Astrocyte (in vitro differentiated cells and primary cell): ENCODE data around the gene LRRC26. TPM values are rescaled to one million over a fixed set of nuclear protein-coding genes. Genes with fewer than 3 reads are reported as not detected.
A peak's percentile ranks its signal among the peaks of the same experiment; 100 is the strongest.

Experiments used
- DNase-seq: peaks from one replicate; pipeline ENCODE4 v3.0.0-alpha.2; 2010; ENCODE audit warnings: low read depth
- FAIRE-seq: peaks from 2 replicates; lab custom pipeline; 2011; peaks lifted over from hg19 to GRCh38; lab: Jason Lieb, UNC
- H2AFZ ChIP-seq: 2 replicates; pipeline ENCODE4 v1.6.0; 2012; ENCODE audit warnings: low read depth, low read length, inconsistent platforms
- H3K27ac ChIP-seq: 2 replicates; pipeline ENCODE4 v1.5.1; 2011; ENCODE audit warnings: low read depth, low read length, inconsistent platforms
- H3K27me3 ChIP-seq: 2 replicates; pipeline ENCODE4 v1.6.0; 2011; ENCODE audit warnings: low read length, inconsistent platforms; ENCODE audit not compliant: insufficient read depth
- H3K36me3 ChIP-seq: 2 replicates; pipeline ENCODE4 v1.5.1; 2011; ENCODE audit warnings: low read length, inconsistent platforms; ENCODE audit not compliant: insufficient read depth
- H3K4me1 ChIP-seq: 2 replicates; pipeline ENCODE4 v1.5.1; 2011; ENCODE audit warnings: low read length, inconsistent platforms; ENCODE audit not compliant: insufficient read depth
- H3K4me2 ChIP-seq: 2 replicates; pipeline ENCODE4 v1.6.0; 2012; ENCODE audit warnings: low read length, inconsistent platforms
- H3K4me3 ChIP-seq: 2 replicates; pipeline ENCODE4 v1.5.1; 2011; ENCODE audit warnings: low read depth, mild to moderate bottlenecking, low read length, inconsistent platforms; ENCODE audit not compliant: insufficient read depth
- H3K79me2 ChIP-seq: 2 replicates; pipeline ENCODE4 v1.6.0; 2012; ENCODE audit warnings: mild to moderate bottlenecking, low read length, inconsistent platforms; ENCODE audit not compliant: insufficient read depth
- H3K9ac ChIP-seq: 2 replicates; pipeline ENCODE4 v1.6.0; 2012; ENCODE audit warnings: mild to moderate bottlenecking, low read length, inconsistent platforms
- H3K9me3 ChIP-seq: 2 replicates; pipeline ENCODE4 v1.5.1; 2012; ENCODE audit warnings: low read depth, mild to moderate bottlenecking, low read length, inconsistent platforms; ENCODE audit not compliant: insufficient read depth
- H4K20me1 ChIP-seq: 2 replicates; pipeline ENCODE4 v1.6.0; 2012; ENCODE audit warnings: low read length, inconsistent platforms; ENCODE audit not compliant: insufficient read depth
- H3K27ac Mint-ChIP-seq: one replicate; pipeline ENCODE4 v1.8.0; 2021; ENCODE audit warnings: mild to moderate bottlenecking, mixed read lengths; ENCODE audit not compliant: unreplicated experiment
- H3K27me3 Mint-ChIP-seq: one replicate; pipeline ENCODE4 v1.8.0; 2021; ENCODE audit warnings: low read depth, mixed read lengths; ENCODE audit not compliant: unreplicated experiment
- H3K36me3 Mint-ChIP-seq: one replicate; pipeline ENCODE4 v1.8.0; 2021; ENCODE audit warnings: low read depth, mixed read lengths; ENCODE audit not compliant: unreplicated experiment
- H3K4me1 Mint-ChIP-seq: one replicate; pipeline ENCODE4 v1.8.0; 2021; ENCODE audit warnings: low read depth, mixed read lengths; ENCODE audit not compliant: unreplicated experiment
- H3K4me3 Mint-ChIP-seq: one replicate; pipeline ENCODE4 v1.8.0; 2021; ENCODE audit warnings: mild to moderate bottlenecking, moderate library complexity, mixed read lengths; ENCODE audit not compliant: unreplicated experiment
- H3K9me3 Mint-ChIP-seq: one replicate; pipeline ENCODE4 v1.8.0; 2021; ENCODE audit warnings: mild to moderate bottlenecking, mixed read lengths; ENCODE audit not compliant: unreplicated experiment
- EZH2 ChIP-seq: IDR thresholded peaks from 2 replicates; pipeline ENCODE4 v1.6.1; 2012; ENCODE audit warnings: mild to moderate bottlenecking, low read length, inconsistent platforms; ENCODE audit not compliant: insufficient read depth
- total RNA-seq: library from RNA; stranded (reverse); gene quantifications from 2 replicates; pipeline ENCODE4 v1.2.1, GENCODE V29; 2021
- TF ChIP-seq, protein P1 (sequence below): IDR thresholded peaks from 2 replicates; pipeline ENCODE4 v1.5.1; 2011; ENCODE audit warnings: low read depth, mild to moderate bottlenecking, inconsistent platforms, low read length, moderate library complexity; ENCODE audit not compliant: insufficient read depth

Gene LRRC26
- total RNA-seq, 1 donor from 2014 or later = not detected

DNA sequence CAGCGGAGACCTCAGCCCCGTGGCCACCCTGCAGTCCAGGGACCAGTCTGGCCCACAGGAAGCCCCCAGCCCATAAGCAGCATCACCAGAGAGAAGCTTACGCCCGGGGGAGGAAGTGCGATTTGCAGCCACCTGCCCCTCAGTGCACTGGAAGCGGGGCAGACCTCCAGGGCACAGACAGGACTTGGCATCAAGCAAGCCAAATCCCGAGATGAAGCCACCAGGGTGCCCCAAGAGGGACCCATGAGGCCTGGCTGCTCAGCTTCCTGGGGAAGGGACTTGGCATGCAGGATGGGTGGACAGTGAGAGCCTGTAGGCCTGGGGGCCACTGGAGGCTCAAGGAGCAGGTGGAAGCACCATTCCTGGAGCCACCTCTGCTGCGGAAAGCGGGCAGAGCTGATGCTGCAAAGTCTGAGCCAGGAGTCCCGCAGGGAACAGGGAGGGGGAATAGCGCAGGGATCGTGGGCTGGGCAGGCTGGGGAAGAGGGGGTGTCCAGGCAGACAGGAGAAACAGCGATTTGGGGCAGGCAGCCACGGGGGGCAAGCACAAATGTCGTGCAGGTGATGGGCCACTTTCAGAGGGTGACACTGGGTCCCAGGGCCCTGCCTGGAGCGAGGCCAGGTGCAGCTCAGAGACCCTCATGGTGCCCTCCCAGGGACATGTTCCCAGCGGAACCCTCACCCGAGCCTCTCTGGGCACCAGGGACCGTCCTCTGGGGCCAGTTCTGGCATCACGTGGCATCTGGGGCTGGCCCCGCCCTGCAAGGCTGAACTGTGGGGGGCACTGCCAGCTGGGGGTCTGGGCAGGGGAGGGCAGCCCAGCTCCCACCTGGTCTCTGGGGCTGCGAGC is 3.2 kb downstream of the LRRC26 start:
- no peak overlapping the region for H3K4me2 ChIP-seq
- H3K27ac ChIP-seq = no peak overlapping the region
- Mint-ChIP-seq H3K27ac (peak overlapping the region; percentile 18), H3K36me3 (no peaks in the 10 kb centered on the region), H3K27me3 (peaks cover 45% of the 10 kb centered on the region), H3K4me1 (no peaks in the 10 kb centered on the region), H3K9me3 (no peaks in the 10 kb centered on the region), H3K4me3 (no peak overlapping the region)
- H3K27me3 ChIP-seq = peaks cover 43% of the 10 kb centered on the region
- H3K79me2 ChIP-seq = no peaks in the 10 kb centered on the region
- peaks cover 4% of the 10 kb centered on the region for H3K4me1 ChIP-seq
- FAIRE-seq (no peak), DNase-seq (no peak)
- H3K9ac ChIP-seq = no peak overlapping the region
- no peaks in the 10 kb centered on the region for H4K20me1 ChIP-seq
- TF ChIP-seq, protein P1, sequence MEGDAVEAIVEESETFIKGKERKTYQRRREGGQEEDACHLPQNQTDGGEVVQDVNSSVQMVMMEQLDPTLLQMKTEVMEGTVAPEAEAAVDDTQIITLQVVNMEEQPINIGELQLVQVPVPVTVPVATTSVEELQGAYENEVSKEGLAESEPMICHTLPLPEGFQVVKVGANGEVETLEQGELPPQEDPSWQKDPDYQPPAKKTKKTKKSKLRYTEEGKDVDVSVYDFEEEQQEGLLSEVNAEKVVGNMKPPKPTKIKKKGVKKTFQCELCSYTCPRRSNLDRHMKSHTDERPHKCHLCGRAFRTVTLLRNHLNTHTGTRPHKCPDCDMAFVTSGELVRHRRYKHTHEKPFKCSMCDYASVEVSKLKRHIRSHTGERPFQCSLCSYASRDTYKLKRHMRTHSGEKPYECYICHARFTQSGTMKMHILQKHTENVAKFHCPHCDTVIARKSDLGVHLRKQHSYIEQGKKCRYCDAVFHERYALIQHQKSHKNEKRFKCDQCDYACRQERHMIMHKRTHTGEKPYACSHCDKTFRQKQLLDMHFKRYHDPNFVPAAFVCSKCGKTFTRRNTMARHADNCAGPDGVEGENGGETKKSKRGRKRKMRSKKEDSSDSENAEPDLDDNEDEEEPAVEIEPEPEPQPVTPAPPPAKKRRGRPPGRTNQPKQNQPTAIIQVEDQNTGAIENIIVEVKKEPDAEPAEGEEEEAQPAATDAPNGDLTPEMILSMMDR = no peak
- no peak for TF ChIP-seq EZH2
- H3K4me3 ChIP-seq = no peak overlapping the region
- H2AFZ ChIP-seq = no peak overlapping the region
- no peaks in the 10 kb centered on the region for H3K9me3 ChIP-seq
- H3K36me3 ChIP-seq = no peaks in the 10 kb centered on the region

DNA sequence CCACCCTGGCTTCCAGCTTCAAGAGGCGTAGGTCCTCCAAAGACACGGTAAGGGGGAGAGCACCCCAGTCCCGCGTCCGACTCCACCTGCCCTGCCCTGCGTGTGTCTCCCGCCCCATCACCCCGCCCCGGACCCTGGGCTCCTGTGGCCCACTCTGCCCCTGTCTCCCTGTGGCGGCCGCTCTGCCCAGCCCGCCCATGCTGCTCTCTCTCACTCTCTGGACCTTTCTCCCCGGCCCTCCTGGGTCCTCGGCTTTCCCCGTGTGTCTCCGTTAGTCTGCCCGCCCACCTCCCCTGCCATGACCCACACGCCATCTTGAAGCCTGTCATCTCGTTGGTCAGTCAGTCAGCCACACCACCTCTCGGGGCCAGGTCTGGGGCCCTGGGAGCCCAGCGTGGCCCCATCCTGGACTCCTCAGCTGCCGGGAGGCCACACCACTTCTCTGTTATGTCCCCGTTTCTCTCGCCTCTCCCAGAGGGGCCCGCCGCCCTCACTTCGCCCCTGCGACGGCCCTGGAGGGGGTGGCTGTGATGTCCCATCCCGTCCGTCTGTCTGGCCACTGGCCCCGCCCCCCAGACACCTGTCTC is 4.5 kb downstream of the LRRC26 start:
- no peak for FAIRE-seq
- H3K9me3 ChIP-seq = no peaks in the 10 kb centered on the region
- Mint-ChIP-seq H3K4me3 (no peak overlapping the region), H3K36me3 (no peaks in the 10 kb centered on the region), H3K9me3 (no peaks in the 10 kb centered on the region), H3K4me1 (no peaks in the 10 kb centered on the region), H3K27me3 (peaks cover 42% of the 10 kb centered on the region), H3K27ac (peak overlapping the region; percentile 80)
- H3K4me2 ChIP-seq = no peak overlapping the region
- no peaks in the 10 kb centered on the region for H4K20me1 ChIP-seq
- peaks cover 39% of the 10 kb centered on the region for H3K27me3 ChIP-seq
- no peak overlapping the region for H3K4me3 ChIP-seq
- no peak for DNase-seq
- peak; percentile 2 for TF ChIP-seq EZH2
- TF ChIP-seq, protein P1 = no peak
- H2AFZ ChIP-seq = no peak overlapping the region
- H3K9ac ChIP-seq = no peak overlapping the region
- H3K36me3 ChIP-seq = no peaks in the 10 kb centered on the region
- H3K79me2 ChIP-seq = no peaks in the 10 kb centered on the region
- peaks cover 4% of the 10 kb centered on the region for H3K4me1 ChIP-seq
- H3K27ac ChIP-seq = no peak overlapping the region
